GM04503 (cell line): Measurements from ENCODE around the gene SHQ1.
"Not testable (repeated sequence)": the region's sequence is repeated elsewhere in the genome, so short reads cannot be mapped to it uniquely, and the experiment has no call there.

Experiments used
- DNase-seq: peaks from one replicate; pipeline ENCODE4 v3.0.0-alpha.2; 2012; ENCODE audit warnings: low read depth

Gene SHQ1

DNA sequence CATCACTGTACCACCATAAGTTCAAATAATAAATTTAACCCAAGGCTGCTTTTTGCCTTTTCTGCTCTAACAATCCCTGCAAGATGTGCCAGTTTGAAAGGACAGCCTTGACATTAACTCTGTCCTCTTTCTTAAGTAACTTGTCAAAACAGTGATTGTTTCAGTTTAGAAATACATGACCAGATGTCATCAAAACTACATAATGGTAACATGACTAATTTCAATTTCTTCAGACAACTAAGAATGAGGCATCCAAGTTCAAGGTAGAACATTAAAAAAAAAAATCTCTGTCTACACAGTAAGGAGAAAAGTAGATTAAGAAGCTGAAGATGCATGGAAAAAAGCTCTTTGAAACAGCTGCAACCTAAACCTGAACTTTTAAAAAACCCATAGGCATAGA lies 47.4 kb downstream of the SHQ1 start:
- DNase-seq = no peak

- DNase-seq = no peak
These were observed 49.6 kb downstream of the SHQ1 start for GRCh38 chr3:72798552-72799195.

DNA sequence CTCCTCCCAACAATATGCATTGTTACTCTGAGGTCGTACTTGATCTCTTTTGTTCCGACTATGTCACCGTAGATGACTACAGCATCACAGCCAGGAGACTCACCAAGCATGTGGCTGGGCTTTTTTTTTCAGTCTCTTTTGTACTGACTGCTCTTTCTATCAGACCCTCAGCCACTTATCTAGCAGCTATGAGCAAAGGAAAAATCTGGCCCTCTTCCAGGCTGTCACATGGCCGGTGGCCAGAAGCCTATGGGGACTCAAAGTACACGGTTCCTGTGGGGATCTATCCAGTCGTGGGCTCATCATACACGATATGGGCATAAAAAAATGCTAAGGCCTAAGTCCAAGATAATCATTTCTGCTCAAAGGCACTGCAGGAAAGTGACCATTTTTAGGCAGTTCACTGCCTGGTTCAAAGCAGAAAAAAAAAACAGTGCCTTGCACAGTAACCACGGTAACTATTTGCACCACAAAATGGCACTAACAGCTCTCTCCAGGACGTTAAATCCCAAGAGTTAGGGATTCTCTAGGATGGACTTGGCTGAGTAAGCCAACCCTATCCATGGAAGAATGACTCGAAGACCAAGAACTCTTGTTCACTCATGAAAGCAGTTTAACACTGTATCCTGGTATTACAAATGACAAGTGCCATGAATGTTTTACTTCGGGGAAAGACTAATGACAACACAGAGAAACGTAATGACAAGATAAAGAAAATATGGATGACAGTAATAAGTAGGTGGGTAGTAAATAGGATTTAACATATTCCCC lies 50.3 kb downstream of the SHQ1 start:
- DNase-seq = no peak

DNA sequence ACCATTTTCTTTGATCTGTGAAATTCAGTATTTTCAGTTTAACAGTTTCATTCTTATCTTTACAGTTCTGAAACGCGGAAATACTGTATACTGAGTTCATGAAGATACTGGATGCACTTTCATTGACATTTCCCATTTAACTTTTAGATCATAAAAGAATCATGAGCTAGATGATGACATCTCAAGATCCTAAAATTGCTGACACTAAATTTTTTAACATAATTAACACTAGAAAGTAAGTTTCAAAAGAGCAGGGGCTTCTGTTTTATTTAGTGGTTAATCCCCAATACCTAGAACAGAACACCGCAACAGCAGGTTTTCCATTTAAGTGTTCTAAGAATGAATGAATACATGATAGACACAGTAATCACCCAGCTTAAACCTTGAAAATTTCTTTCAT lies 54.2 kb downstream of the SHQ1 start:
- DNase-seq = no peak

GRCh38 chr3:72791161-72791560 lies 57.1 kb downstream of the SHQ1 start:
- no peak for DNase-seq

DNA sequence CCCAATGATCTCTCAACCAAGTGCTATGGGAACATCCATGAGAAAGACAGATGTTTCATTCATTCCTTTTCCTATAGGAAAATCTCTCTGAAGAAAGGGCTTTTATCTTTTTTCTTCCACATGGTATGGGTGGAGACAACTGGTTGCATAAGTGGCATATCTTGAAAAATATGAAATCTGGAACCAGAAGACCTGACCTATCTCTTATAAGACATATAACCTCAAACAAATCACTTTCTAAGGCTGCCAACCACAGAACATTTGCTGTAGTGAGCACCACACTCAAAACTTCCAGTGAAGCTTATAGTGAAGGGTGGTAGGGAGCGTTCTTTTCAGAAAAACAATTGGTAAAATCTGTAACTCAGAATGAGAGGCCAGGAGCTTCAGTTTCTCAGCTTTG lies 58.5 kb downstream of the SHQ1 start:
- DNase-seq = no peak

- DNase-seq = not testable (repeated sequence)
These were observed 60.0 kb downstream of the SHQ1 start for GRCh38 chr3:72788232-72788631.

GRCh38 chr3:72786668-72787067 lies 61.6 kb downstream of the SHQ1 start:
- DNase-seq = no peak

DNA sequence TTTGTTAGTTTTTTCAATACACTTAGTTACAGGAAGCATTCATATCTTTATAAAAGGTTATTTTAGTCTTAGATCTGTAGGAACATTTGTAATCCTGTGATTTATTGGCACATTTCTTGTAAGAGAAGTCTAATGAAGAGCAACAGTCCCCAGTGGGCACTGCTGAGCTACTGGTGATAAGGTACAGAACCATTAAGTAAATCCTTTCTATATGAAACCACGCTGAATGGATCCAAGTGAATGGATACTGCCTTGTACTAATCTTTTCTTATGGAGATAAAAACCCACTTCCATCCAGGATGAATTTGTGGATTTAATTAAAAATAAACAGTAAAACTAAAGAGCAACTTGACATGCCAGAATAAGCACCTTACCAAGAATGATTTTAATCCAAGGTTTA lies 64.0 kb downstream of the SHQ1 start:
- DNase-seq = no peak

- DNase-seq = no peak
These were observed 65.7 kb downstream of the SHQ1 start for GRCh38 chr3:72782521-72782920.

DNA sequence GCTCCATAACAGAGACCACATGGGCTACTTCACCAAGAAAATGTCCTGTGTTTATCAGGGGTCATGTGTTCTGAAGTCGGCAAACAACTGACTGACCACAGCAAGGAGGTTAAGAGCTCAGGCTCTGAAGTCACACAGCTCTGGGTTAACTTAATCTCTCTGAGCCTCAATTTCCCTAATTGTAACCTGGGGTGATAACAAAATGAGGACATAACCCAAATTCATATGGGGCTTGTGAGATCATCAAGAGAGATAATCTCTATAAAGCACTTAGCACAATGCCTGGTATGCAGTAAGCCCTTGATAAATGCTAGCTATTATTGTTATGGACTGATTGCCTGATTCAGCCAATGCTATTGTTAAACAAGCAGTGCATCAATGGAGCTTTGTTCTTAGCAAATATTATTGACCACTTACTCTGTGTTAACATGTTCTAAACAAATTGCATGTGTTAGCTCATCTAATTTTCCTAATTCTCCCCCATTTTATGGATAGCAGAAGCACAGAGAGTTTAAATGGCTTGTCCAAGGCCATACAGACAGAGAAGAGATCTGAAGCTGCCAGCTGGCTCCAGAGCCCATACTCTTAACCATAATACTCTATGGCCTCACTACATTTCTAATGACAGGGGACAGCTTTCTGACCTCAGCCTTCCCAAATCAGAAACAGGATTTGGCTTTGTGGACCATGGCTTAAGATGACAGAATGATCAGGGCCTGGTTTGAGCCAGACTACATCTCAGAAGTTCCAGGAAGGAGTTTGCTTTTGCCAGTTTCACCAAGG lies 78.3 kb downstream of the SHQ1 start:
- no peak for DNase-seq

DNA sequence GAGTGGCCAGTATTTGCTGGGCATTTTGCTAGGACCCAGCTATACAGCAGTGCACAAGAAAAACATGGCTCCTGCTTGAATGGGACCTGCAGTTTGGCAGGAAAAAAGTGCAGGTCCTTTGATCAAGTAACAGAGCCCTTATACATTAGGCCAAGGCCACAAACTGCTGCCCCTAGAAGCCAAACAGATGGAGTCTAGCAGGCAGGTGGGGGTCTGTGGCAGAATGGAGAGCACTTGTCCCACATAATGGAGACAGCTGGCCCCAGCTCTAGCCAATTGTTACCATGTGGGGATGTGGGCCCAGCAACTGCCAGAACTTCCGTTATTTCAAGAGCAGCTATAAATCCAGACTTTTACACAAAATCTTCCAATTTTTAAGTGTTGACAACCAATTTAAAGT lies 79.3 kb downstream of the SHQ1 start:
- no peak for DNase-seq

GRCh38 chr3:72768481-72768880 lies 79.8 kb downstream of the SHQ1 start:
- DNase-seq = no peak

GRCh38 chr3:72768006-72768441 lies 80.2 kb downstream of the SHQ1 start:
- DNase-seq = no peak

DNA sequence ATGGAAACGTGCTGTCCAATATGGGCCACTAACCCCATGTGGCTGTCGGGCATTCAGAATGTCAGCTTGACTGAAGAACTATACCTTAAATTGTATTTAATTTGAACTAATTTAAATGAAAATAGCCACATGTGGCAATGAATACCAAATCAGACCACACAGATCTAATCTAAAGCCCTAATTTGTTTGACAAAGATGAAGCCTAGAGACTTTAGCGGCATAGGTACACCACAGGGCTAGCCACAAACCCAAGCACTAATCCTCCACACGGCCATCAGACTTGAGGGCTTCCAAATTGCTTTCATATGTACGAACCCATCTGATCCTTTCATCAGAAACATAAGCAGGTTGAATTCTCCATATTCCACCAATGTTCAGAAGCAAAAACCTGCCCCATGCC lies 81.4 kb downstream of the SHQ1 start:
- no peak for DNase-seq

GRCh38 chr3:72763751-72764440 lies 84.3 kb downstream of the SHQ1 start:
- no peak for DNase-seq

GRCh38 chr3:72761410-72761809 lies 86.8 kb downstream of the SHQ1 start:
- no peak for DNase-seq

GRCh38 chr3:72760225-72760624 lies 88.0 kb downstream of the SHQ1 start:
- DNase-seq = no peak

DNA sequence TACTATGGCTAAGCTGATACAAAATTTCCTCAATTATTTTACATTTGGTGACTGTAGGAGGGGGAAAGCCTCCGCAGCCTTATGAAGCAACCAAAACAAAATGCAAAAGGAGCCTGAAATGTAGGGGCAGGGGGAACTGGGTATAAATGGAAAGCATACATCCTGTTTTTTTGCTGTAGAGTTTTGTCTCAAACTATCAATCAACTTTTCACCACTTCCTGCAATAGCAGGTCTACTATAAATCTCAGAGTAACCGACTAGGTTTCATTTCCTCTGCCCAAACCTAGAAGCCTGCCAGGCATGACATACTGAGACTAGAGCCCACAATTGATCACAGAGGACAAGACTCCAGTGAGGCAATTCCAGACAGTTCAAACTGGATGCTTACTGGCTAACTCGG lies 91.3 kb downstream of the SHQ1 start:
- no peak for DNase-seq

- no peak for DNase-seq
These were observed 93.7 kb downstream of the SHQ1 start for GRCh38 chr3:72754582-72754981.

GRCh38 chr3:72753495-72753894 lies 94.8 kb downstream of the SHQ1 start:
- DNase-seq = no peak

- DNase-seq = no peak
These were observed 97.8 kb downstream of the SHQ1 start for GRCh38 chr3:72750405-72750965.
